ENCODE data around the gene SYNJ2.

Gene SYNJ2

DNA sequence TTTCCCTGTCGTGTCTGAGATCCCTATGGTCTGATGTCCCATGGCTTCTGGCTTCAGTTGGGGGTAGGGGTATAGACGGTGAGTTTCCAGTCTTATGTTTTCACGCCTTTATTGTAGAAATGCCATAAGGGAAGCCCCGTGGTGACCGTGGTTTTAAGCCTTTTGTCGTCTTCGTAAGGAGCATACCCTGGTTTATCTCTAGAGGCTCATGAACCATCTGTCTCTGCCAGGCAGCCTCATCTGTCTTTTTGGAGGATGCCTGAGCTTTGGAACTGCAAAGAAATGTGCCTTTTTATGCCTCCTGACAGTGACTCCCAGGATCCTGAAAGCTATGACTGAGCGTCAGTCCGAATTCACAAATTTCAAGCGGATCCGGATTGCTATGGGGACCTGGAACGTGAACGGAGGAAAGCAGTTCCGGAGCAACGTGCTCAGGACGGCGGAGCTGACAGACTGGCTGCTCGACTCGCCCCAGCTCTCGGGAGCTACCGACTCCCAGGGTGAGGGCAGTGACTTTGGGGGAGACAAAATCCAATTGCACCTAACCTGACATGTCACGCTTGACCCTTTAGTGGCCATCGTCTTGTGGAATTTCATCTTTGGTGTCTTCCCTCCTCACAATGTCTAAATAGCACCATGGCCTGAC lies 84.6 kb downstream of the SYNJ2 start:
- in situ Hi-C loops (cut with HindIII; ENCODE audit: low pct_unique_long_range_greater_than_20kb, low sequenced_read_pairs) = no loop called here
- DNase-seq (ENCODE audit: low read depth in 1 of 2, low spot score in 1 of 2) = no peak
- no peak for TF ChIP-seq JUND (IDR thresholded peaks at IDR 0.05; ENCODE audit: low read depth)

DNA sequence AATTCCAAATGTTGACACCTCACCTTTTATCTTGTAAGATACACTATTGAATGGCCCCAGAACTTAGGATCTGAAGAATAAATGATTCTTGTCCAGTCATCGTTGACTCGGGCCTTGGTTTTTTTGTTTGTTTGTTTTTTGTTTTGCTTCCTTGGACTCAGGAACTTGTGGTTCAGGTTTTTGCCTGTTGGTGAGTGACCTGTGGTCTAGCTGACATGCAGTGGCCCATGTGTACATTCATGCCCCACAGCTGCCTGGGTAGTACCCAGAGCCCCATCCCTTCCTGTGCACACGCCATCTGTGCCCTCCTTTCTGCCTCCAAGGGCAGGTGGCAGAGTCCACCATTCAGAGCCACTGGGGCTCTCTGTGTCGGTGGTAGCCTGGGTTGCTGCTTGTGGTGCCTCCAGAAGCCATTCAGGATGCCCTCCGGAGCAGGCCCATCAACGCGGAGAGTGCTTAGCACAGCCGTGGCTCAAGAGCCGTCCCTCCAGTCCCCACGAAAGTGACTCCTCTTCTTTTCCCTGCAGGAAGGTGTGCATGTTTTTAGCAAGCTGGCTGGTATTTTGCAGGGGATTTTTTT lies 85.9 kb downstream of the SYNJ2 start:
- in situ Hi-C loops (cut with HindIII; ENCODE audit: low pct_unique_long_range_greater_than_20kb, low sequenced_read_pairs) = no loop called here
- no peak for TF ChIP-seq JUND (IDR thresholded peaks at IDR 0.05; ENCODE audit: low read depth)
- DNase-seq (ENCODE audit: low read depth in 1 of 2, low spot score in 1 of 2) = peak in 1 of 2 experiments; percentile 65

DNA sequence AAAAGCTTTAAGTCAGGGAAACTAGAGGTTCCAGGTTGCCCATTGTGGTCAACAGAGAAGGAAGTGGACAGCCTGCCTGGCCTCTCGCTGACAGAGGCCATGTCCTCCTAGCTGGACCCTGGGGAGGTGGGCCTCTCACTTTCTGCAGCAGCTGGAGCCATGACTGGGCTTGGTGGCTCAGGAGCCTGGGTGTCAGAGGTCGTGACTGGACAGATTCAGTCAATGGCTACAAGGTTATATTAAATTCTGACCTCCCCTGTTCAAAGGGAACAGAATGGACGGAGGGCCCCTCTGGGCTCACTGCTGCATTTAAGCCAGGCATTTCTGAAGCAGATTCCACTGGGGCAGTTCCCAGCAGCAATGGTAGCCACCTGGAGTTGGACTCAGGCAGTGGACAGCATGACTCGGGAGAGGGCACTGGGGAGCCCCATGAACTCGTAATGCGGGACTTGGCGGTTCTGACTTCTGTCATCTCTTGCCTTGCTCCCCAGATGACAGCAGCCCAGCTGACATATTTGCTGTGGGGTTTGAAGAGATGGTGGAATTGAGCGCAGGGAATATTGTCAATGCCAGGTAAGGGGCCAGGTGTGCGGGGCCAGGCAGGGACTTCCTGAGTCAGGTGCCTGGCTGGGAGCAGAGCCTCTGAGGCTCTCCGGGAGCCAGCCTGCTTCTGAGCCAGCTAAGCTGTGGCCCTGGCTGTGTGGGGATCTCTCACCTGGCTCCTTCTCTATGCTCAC lies 86.7 kb downstream of the SYNJ2 start:
- DNase-seq (ENCODE audit: low read depth in 1 of 2, low spot score in 1 of 2) = no peak
- in situ Hi-C loops (cut with HindIII; ENCODE audit: low pct_unique_long_range_greater_than_20kb, low sequenced_read_pairs) = no loop called here

DNA sequence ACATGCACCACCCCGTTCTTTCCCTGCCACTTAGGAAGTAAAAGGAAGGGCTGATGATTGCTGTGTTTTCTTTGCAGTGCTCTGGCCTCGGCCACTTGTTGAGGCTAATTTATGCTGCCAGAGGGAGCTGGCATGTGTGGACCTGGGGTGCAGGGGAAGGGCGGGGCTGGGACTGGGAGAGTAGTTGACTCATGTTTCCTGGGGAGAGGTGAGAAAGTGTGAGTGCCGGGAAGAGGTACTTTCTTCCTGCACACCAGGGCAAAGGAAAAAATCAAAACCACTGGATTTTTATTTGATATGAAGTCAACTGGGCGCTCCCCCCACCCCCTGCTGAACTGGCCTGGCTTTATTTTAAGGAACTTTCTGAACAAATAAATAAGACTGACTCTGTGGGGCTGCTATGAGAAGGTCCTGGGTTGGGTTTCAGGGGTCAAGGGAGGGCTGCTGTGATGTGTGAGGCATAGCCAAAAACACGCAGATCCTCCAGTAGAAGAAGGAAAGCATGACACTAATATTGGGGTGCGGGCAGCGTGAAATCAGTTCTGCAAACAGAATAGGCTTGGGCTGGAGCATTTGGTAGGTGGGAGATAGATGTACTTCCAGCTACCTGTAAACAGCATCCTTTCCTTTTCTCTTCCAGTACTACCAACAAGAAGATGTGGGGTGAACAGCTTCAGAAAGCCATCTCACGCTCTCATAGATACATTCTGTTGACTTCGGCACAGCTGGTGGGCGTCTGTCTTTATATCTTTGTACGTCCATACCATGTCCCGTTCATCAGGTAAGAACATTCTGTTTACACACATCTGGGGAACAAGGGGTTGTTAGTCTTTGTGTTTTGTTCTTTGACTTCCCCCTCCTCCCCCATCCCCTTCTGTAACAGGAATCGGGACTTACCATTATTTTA lies 87.5 kb downstream of the SYNJ2 start:
- no peak for DNase-seq (ENCODE audit: low read depth in 1 of 2, low spot score in 1 of 2)
- in situ Hi-C loops (cut with HindIII; ENCODE audit: low pct_unique_long_range_greater_than_20kb, low sequenced_read_pairs) = no loop called here
- TF ChIP-seq JUND (IDR thresholded peaks at IDR 0.05; ENCODE audit: low read depth) = no peak

More for the DNA sequence above, 86.7 kb downstream of the SYNJ2 start:
- no peak for TF ChIP-seq JUND (IDR thresholded peaks at IDR 0.05; ENCODE audit: low read depth)

DNA sequence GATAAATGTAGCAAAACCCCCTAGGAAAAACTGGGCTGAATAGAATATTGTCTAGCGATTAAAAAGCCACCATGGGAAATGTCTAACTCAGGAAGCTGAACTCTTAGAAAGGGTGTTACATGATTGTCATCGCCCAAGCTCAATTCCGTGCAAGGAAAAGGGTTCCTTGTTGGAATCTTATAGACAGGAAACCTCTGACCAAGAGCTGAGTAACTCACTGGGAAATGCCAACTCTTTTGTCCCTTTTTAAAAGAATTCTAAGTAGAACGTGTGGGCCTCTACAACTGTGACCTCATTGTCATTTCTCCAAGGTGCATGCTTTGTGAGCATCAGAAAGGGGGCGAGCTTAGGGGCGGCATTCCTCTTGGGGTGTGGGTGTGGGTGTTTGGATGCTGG lies 88.1 kb downstream of the SYNJ2 start:
- DNase-seq (ENCODE audit: low read depth in 1 of 2, low spot score in 1 of 2) = no peak
- TF ChIP-seq JUND (IDR thresholded peaks at IDR 0.05; ENCODE audit: low read depth) = no peak
- in situ Hi-C loops (cut with HindIII; ENCODE audit: low pct_unique_long_range_greater_than_20kb, low sequenced_read_pairs) = no loop called here

DNA sequence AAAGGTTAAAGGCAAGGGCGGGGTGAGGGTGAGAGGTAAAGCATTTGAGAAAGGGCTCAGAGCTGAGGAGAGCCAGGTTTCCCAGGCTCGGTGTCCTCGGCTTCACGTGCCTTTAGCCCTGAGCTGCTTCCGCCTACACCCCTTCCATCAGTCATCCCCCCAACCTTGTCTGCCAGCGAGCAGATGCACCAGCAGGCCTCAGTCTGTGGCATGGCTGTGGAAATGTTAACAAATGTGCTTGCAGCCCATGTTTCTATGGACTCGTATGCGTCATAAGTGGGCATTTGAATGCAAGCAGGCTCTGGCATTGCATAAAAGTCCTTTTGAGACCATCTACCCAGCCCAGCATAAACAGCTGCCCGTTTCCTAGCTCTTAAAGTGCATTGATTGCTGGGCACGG lies 88.8 kb downstream of the SYNJ2 start:
- no peak for TF ChIP-seq JUND (IDR thresholded peaks at IDR 0.05; ENCODE audit: low read depth)
- no peak for DNase-seq (ENCODE audit: low read depth in 1 of 2, low spot score in 1 of 2)
- in situ Hi-C loops (cut with HindIII; ENCODE audit: low pct_unique_long_range_greater_than_20kb, low sequenced_read_pairs) = no loop called here

DNA sequence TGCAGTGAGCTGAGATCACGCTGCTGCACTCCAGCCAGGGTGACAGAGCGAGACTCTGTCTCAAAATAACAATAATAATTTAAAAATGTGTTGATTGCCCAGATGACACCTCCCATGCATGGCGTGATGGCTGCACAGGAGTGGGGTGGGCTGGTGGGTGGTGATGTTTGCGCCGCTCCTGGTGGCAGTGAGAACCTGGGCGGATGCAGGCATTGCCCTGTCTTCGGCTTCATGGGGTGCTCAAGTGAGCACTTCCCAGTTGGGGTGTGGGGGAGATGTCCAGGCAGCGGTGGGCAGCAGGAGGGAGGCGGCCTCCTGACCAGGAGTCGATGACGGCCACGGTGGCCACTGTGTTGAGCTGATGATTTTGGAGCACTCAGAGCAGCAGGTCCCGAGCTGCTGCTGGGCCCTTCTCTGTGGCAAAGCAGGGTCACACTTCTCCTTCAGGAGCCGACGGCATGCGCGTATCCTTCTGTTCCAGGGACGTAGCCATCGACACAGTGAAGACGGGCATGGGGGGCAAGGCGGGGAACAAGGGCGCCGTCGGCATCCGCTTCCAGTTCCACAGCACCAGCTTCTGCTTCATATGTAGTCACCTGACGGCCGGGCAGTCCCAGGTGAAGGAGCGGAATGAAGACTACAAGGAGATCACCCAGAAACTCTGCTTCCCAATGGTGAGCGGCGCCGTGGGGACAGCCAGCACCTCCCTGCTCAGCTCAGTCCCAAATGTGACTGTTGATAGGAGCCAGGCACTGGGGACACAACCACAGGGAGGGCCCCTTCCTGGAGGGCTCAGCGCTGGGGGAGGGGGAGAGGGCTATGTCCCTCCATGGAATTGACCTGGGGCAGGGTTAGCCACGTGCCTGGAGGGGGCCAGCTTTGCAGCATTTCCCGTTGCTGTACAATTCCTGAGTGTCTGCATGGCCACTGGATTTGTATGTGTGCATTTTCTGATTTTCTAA lies 89.7 kb downstream of the SYNJ2 start:
- DNase-seq (ENCODE audit: low read depth in 1 of 2, low spot score in 1 of 2) = no peak
- TF ChIP-seq JUND (IDR thresholded peaks at IDR 0.05; ENCODE audit: low read depth) = no peak
- in situ Hi-C loops (cut with HindIII; ENCODE audit: low pct_unique_long_range_greater_than_20kb, low sequenced_read_pairs) = no loop called here

DNA sequence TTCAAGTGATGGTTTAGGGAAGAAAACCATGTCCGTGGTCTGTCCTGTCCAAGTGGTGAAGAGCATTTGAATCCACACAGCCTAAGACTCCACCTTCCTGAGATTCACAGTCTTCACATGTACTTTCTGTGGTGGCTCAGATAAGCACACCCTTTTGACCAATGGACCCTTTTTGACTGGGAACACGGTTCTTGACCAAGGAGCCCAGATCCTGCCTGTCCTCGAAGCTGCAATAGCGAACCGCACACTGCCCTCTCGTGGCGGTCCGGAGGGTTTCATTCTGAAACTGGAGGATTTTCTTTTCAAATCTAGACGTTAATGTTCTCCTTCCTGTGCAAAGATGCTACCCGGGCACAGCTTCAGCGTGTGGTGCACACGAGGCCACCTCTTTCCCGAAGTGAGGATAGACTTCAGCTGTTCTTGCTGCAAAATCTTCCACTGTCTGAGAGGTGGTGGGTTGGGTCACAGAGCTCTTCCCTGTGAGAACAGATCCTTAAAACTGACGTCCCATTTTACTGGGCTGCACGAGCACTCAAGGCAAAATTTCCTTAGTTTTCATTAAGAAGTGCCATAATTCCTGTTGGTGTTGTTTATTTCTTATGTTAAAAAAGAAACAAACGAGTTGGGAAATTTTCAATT lies 90.5 kb downstream of the SYNJ2 start:
- no peak for TF ChIP-seq JUND (IDR thresholded peaks at IDR 0.05; ENCODE audit: low read depth)
- in situ Hi-C loops (cut with HindIII; ENCODE audit: low pct_unique_long_range_greater_than_20kb, low sequenced_read_pairs) = no loop called here
- peak; percentile 58 to 69 for DNase-seq (ENCODE audit: low read depth in 1 of 2, low spot score in 1 of 2)

DNA sequence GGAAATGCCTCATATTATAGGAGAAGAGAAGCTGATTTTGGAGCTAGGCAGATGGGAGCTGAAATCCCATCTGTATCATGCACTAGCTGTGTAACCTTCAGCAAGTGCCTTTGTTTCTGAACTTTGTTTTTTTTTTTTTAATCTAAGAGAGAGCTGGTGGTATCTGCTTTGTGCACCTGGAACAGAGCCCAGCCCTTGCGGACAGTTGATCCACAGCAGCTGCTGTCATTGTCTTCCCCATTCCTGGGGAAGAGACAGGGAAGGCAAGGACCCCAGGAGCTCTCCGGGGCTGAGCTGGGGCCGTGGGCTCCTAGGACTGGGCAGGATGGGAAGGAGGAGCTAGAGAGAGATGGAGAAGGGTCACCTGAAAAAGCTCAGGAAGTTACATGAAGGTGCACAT lies 92.1 kb downstream of the SYNJ2 start:
- TF ChIP-seq JUND (IDR thresholded peaks at IDR 0.05; ENCODE audit: low read depth) = no peak
- in situ Hi-C loops (cut with HindIII; ENCODE audit: low pct_unique_long_range_greater_than_20kb, low sequenced_read_pairs) = no loop called here
- no peak for DNase-seq (ENCODE audit: low read depth in 1 of 2, low spot score in 1 of 2)

DNA sequence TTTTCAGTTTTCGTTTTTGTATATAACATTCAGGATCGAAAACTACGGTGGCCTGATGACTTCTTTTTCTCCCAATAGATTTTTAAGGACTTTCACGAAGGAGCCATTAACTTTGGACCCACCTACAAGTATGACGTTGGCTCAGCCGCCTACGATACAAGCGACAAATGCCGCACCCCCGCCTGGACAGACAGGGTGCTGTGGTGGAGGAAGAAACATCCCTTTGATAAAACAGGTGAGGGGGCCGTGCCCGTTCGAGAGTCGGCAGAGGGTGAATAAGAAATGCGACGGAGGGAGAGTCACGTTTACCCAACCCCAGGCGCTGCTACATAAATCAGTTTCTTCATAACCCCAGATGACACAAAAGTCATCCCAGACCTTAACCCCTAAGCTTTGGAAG lies 94.9 kb downstream of the SYNJ2 start:
- DNase-seq (ENCODE audit: low read depth in 1 of 2, low spot score in 1 of 2) = no peak
- TF ChIP-seq JUND (IDR thresholded peaks at IDR 0.05; ENCODE audit: low read depth) = no peak
- in situ Hi-C loops (cut with HindIII; ENCODE audit: low pct_unique_long_range_greater_than_20kb, low sequenced_read_pairs) = no loop called here

DNA sequence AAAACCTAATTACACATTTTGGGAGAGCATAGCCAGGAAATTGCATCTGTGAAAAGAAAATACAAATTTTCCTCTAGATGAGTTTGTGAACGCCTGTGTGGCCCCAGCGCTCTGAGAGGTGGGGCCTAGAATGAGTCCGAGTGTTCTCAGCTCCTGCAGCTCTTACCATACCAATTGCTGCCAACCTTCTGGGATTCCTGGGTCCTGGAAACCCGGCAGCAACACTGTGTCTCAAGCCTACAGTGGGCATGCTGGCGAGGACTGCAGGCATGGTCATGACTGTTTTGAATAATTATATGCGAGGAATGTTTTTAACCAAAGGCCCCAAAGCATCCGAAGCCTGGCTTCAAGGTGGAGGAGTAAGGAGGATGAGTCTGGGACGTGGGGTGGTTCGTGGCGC lies 96.0 kb downstream of the SYNJ2 start:
- in situ Hi-C loops (cut with HindIII; ENCODE audit: low pct_unique_long_range_greater_than_20kb, low sequenced_read_pairs) = no loop called here
- DNase-seq (ENCODE audit: low read depth in 1 of 2, low spot score in 1 of 2) = no peak
- no peak for TF ChIP-seq JUND (IDR thresholded peaks at IDR 0.05; ENCODE audit: low read depth)
